ENCODE results near the gene DEFB124.
"Not testable (repeated sequence)": the region's sequence is repeated elsewhere in the genome, so short reads cannot be mapped to it uniquely, and the experiment has no call there.

The DEFB124 gene

GRCh38 chr20:31485450-31486339, 10.8 kb upstream of the DEFB124 start:
- no peak for DNase-seq

DNA sequence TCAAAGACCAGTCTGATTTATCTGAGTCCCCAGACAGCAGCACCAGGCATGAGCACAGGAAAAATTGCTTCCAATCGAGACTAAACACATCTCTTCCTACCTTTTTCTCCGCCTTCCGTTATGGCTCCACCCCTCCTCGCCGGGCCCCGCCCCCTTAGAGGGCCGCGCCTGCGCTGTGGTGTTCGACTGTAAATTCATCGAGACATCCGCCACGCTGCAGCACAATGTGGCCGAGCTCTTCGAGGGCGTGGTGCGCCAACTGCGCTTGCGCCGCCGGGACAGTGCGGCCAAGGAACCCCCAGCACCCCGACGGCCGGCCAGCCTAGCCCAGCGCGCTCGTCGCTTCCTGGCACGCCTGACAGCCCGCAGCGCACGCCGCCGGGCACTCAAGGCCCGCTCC, 9.1 kb upstream of the DEFB124 start:
- DNase-seq: no peak

GRCh38 chr20:31476643-31477215, 1.8 kb upstream of the DEFB124 start:
- DNase-seq: no peak

GRCh38 chr20:31476294-31476585, 1.3 kb upstream of the DEFB124 start:
- DNase-seq: no peak

- DNase-seq: no peak
Measured at GRCh38 chr20:31475472-31476293, 756 bp upstream of the DEFB124 start.

- DNase-seq: no peak
Measured at GRCh38 chr20:31474097-31474436, 860 bp downstream of the DEFB124 start.

GRCh38 chr20:31473331-31474096, 1.4 kb downstream of the DEFB124 start:
- DNase-seq: no peak

DNA sequence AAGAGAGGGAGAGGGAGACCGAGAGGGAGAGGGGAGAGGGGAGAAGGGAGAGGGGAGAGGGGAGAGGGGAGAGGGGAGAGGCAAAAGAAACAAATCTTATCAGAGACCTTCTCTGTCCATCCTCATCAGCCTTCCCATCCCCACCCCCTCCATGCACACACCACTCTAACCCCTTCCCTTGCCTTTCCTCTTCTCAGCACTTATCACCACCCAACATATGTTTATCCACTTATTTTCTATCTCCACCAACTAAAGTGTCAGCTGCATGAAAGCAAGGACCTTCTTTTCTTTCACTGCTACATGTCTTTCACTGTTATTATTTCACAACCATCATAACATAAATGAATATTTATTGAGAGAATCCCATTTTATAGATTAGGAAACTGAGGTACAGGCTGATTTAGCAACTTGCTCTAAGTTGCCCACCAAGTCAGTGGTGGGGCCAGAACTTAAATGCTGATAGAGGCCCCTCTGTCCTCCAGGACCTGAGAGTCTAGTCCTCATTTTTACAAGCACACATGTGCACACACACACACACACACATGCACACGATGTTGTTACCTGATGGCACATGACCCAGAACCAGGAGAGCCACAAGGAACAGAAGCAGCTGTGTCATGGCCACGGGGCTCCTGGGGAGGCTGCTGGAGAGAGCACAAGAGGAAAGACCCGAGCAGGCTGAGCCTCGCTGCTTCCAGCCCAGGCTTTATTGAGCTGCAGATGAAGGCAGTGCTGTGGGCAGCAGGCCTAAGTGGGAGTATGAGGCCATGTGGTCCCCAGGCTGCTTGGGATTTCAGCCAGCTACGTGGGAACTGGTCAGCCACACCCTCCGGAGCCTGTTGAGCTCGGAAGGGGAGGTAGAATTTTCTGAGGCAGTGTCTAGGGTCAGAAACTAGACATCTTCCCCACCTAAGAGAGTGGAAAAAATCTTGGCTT, 2.3 kb downstream of the DEFB124 start:
- no peak for DNase-seq

- DNase-seq: not testable (repeated sequence)
Measured at GRCh38 chr20:31470946-31471345, 4.0 kb downstream of the DEFB124 start.

DNA sequence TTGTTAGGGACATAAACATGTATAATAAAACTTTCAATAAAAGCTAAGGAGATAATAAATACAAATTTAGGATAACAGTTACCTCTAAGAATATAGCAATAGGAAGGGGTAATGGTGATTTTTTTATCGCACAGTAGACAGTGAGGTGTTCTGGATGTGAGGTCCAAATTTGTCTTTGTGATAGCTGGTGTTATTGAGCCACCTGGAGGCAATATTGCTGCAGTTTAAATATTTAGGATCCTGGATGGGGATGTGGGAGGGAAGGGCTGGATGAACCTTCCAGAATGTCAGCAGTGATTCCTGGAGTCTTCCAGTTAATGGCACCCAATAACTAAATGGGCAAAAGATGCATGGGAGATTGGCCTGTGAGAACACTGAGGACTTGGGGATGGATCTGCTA, 20.6 kb downstream of the DEFB124 start:
- DNase-seq: no peak

- no peak for DNase-seq
Measured at GRCh38 chr20:31452575-31452974, 22.4 kb downstream of the DEFB124 start.

DNA sequence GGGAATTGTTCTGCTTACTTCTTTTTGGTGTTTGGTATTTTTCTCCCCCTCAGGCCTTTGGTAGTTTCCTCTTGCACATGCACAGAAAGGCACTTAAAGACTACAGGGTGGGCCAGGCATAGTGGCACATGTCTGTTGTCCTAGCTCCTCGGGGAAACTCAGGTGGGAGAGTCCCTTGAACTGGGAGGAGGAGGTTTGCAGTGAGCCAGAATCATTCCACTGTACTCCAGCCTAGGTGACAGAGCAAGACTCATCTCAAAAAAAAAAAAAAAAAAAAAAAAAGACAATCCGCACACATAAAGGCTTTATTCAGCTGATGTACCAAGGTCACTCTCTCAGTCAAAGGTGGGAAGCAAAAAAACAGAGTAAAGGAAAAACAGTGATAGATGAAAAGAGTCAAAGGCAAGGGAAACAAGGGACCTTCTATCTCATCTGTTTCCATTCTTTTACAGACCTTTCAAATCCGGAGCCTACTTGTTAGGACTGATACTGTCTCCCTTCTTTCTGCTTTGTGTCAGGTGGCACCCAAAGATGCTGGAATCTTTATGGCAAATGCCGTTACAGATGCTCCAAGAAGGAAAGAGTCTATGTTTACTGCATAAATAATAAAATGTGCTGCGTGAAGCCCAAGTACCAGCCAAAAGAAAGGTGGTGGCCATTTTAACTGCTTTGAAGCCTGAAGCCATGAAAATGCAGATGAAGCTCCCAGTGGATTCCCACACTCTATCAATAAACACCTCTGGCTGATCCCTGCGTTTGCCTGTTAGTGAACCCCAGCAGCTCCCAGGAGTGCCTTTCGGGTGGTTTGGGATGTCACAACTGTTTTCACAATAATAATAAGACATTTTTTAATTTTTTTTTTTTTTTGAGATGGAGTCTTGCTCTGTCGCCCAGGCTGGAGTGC, 25.2 kb downstream of the DEFB124 start:
- DNase-seq: no peak

GRCh38 chr20:31446084-31446819, 28.7 kb downstream of the DEFB124 start:
- no peak for DNase-seq

DNA sequence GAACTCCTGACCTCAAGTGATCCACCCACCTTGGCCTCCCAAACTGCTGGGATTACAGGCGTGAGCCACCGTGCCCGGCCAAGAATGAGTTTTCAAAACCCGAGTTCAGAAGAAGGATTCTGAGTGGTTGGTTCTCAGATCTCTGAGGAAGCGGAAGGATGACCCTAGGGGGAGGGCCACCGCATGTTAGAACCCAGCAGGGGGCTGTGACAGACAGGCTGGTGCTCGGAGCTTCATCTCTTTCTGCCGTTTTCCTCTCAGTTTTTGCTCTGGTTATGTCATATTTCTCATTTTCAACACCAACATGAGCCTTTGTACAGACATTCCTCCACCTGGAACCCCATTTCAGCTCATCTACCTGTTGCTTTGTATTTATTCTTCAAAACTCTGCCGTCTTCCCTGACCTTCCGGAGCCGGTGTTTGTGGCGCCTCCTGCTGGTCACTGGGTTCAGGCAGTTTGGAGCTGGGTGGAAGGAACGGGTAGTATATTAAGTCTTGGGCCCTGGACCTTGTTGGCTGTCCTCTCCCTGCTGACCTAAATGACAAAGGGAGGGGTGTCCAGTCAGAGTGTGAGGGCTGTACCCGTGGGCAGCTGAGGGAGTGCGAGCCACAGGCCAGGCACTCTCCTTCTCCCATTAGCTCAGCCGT, 34.8 kb downstream of the DEFB124 start, which contains the start of gene DEFB123:
Gene DEFB123, plus strand, starts transcription at position 621 of the 648 bp plus-strand sequence. CDS start 67 bp downstream, outside the sequence.
- DNase-seq: no peak

DNA sequence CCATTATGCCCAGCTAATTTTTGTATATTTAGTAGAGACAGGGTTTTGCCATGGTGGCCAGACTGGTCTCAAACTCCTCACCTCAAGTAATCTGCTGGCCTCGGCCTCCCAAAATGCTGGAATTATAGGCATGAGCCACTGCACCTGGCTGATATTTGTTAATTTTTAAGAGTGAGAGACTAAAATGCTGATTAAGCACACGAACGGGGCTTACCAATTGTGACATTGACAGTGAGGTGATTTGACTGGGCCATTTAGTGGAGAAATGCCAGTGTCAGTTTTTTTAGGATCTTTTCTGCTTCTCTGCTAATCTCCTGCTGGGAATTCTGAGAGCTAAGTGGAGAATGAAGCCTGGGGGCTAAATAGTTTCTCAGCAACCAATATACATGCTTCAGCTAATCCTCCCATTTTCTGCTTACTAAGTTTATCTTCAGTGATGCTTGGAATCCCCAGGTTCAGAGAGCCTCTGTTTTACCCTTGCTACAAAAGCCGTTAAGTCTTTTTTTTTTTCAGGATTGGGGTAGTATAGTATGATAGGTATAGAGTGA, 44.3 kb downstream of the DEFB124 start:
- DNase-seq: no peak

DNA sequence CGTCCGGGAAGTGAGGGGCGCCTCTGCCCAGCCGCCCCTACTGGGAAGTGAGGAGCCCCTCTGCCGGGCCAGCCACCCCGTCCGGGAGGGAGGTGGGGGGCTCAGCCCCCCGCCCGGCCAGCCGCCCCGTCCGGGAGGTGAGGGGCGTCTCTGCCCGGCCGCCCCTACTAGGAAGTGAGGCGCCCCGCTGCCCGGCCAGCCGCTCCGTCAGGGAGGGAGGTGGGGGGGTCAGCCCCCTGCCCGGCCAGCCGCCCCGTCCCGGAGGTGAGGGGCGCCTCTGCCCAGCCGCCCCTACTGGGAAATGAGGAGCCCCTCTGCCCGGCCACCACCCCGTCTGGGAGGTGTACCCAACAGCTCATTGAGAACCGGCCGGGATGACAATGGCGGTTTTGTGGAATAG, 47.4 kb downstream of the DEFB124 start:
- not testable (repeated sequence) for DNase-seq

- not testable (repeated sequence) for DNase-seq
Measured at GRCh38 chr20:31426891-31427551, 47.9 kb downstream of the DEFB124 start.

- DNase-seq: no peak
Measured at GRCh38 chr20:31425797-31426196, 49.1 kb downstream of the DEFB124 start.

- DNase-seq: no peak
Measured at GRCh38 chr20:31418307-31418706, 56.6 kb downstream of the DEFB124 start.

Data from CD4-positive, alpha-beta T cell treated with Interleukin-6 for 4 hours (primary cell).